ENCODE measurements around the gene CEACAM7. TPM values are rescaled to one million over a fixed set of nuclear protein-coding genes. Genes with fewer than 3 reads are reported as not detected.

CEACAM7 gene
- total RNA-seq, 4 donors from 2014 or later = 1.3 TPM; not detected in 3

- TF ChIP-seq, protein P1, sequence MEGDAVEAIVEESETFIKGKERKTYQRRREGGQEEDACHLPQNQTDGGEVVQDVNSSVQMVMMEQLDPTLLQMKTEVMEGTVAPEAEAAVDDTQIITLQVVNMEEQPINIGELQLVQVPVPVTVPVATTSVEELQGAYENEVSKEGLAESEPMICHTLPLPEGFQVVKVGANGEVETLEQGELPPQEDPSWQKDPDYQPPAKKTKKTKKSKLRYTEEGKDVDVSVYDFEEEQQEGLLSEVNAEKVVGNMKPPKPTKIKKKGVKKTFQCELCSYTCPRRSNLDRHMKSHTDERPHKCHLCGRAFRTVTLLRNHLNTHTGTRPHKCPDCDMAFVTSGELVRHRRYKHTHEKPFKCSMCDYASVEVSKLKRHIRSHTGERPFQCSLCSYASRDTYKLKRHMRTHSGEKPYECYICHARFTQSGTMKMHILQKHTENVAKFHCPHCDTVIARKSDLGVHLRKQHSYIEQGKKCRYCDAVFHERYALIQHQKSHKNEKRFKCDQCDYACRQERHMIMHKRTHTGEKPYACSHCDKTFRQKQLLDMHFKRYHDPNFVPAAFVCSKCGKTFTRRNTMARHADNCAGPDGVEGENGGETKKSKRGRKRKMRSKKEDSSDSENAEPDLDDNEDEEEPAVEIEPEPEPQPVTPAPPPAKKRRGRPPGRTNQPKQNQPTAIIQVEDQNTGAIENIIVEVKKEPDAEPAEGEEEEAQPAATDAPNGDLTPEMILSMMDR (IDR thresholded peaks at IDR 0.05; ENCODE audit: low read depth) = no peak
These were observed 38.2 kb downstream of the CEACAM7 start for GRCh38 chr19:41649827-41650226.

- TF ChIP-seq, protein P1 (IDR thresholded peaks at IDR 0.05; ENCODE audit: low read depth) = no peak
These were observed 41.4 kb downstream of the CEACAM7 start for GRCh38 chr19:41646589-41647204.

- TF ChIP-seq, protein P1 (IDR thresholded peaks at IDR 0.05; ENCODE audit: low read depth) = no peak
These were observed 46.1 kb downstream of the CEACAM7 start for GRCh38 chr19:41641879-41642485.

DNA sequence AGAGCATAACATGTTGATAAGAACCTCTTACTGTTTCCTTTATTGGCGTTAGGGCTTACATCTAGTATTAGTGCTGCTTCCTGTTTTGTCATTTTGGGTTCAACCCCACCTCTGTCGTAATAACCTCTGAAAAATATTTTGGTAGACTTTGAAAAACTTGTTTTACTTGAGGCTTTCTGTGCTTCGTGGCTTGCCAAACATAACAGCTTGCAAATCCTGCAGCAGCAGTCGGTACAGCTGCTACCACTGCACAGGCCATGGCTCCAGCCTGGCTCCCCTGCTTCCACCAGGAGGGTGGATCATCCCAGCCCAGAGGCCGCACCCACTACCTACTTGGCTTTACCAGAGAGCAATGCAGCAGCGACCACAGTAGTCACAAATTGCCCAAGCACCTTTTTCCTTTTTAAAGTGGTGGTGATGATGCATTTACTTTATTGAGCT is 49.4 kb downstream of the CEACAM7 start:
- TF ChIP-seq, protein P1 (IDR thresholded peaks at IDR 0.05; ENCODE audit: low read depth) = no peak

- TF ChIP-seq, protein P1 (IDR thresholded peaks at IDR 0.05; ENCODE audit: low read depth) = no peak
These were observed 50.6 kb downstream of the CEACAM7 start for GRCh38 chr19:41637484-41637883.

DNA sequence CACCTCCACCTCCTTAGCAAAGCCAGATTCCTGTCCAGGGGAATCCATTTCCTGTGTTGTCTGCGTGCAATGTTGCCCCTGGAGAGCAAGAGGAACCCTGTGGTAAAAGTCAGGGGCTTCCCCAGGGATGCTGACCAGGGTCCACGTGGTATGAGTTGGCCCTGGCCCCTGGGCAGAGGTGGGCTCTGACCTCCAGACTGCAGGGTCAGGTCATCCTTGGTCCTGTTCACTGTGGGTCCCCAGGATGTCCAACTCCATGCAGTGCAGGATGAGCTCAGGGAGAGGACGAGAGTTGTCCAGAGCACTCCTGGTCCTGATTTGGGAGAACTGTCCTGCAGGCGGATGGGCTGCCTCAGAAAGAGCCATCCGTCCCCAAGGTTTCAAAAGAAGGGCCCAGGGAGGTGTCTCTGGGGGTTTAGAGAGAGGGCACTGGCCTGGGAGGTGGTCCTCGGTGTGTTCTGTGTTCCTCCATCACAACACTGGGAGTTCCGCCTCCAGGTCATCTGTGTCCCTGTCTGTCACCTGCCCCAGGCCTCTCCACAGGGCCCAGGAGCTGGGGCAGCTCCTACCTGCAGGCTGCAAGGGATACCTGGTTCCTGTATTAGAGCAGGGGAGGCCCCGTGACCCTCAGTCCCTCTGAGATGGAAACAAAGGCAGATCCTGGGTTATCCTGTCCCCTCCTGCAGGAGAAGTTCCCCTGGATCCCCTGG is 59.9 kb downstream of the CEACAM7 start:
- TF ChIP-seq, protein P1 (IDR thresholded peaks at IDR 0.05; ENCODE audit: low read depth) = no peak

- TF ChIP-seq, protein P1 (IDR thresholded peaks at IDR 0.05; ENCODE audit: low read depth) = no peak
These were observed 61.2 kb downstream of the CEACAM7 start, which contains the start of gene CEACAM4 for GRCh38 chr19:41626877-41627276. TSS of gene CEACAM4 (minus strand) at chr19:41627074. CDS start at chr19:41626963, 111 bp downstream.
